SK-N-SH treated with all-trans-retinoic acid at 6 μM for 48 hours (cell line): ENCODE measurements around the gene CDH4.

Experiments
- ATAC-seq: fragments of 200-7000 bp; cut with Tn5 transposase; 3 replicates; pipeline ENCODE4 v1.9.1; 2020; ENCODE audit warnings: mild to moderate bottlenecking, moderate library complexity
- ARNTL ChIP-seq: fragments of 450-650 bp; formaldehyde crosslinking; IDR thresholded peaks from 2 replicates; pipeline ENCODE4 v1.5.0; 2020; ENCODE audit warnings: low read depth, mild to moderate bottlenecking, moderate library complexity, borderline replicate concordance
- BACH2 ChIP-seq: fragments of 250-450 bp; sonication (Bioruptor Pico); IDR thresholded peaks from 2 replicates; pipeline ENCODE4 v1.9.0; 2021; ENCODE audit warnings: mild to moderate bottlenecking, borderline replicate concordance
- CREB5 ChIP-seq: fragments of 250-450 bp; sonication (Bioruptor Pico); IDR thresholded peaks from 2 replicates; pipeline ENCODE4 v1.5.1; 2020; ENCODE audit warnings: low read depth, mild to moderate bottlenecking, moderate library complexity
- CSDC2 ChIP-seq: fragments of 250-450 bp; sonication (Bioruptor Pico); IDR thresholded peaks from 2 replicates; pipeline ENCODE4 v1.5.0; 2020; ENCODE audit warnings: mild to moderate bottlenecking, moderate library complexity
- CSRNP3 ChIP-seq: fragments of 250-450 bp; sonication (Bioruptor Pico); IDR thresholded peaks from 2 replicates; pipeline ENCODE4 v1.5.1; 2021; ENCODE audit warnings: mild to moderate bottlenecking, moderate library complexity
- ESRRG ChIP-seq: fragments of 250-450 bp; sonication (Bioruptor Pico); IDR thresholded peaks from 2 replicates; pipeline ENCODE4 v1.6.1; 2021; ENCODE audit warnings: mild to moderate bottlenecking
- GLIS3 ChIP-seq: fragments of 250-450 bp; sonication (Bioruptor Pico); IDR thresholded peaks from 2 replicates; pipeline ENCODE4 v1.5.0; 2020; ENCODE audit warnings: mild to moderate bottlenecking, moderate library complexity
- ISL1 ChIP-seq: fragments of 250-450 bp; sonication (Bioruptor Pico); IDR thresholded peaks from 2 replicates; pipeline ENCODE4 v2.1.2; 2022; ENCODE audit warnings: mild to moderate bottlenecking, moderate library complexity
- PATZ1 ChIP-seq: fragments of 250-450 bp; sonication (Bioruptor Pico); IDR thresholded peaks from 2 replicates; pipeline ENCODE4 v1.8.0; 2020; ENCODE audit warnings: mild to moderate bottlenecking, moderate library complexity, borderline replicate concordance
- POU6F1 ChIP-seq: fragments of 250-450 bp; sonication (Bioruptor Pico); IDR thresholded peaks from 2 replicates; pipeline ENCODE4 v1.8.0; 2021; ENCODE audit warnings: low read depth, mild to moderate bottlenecking, moderate library complexity, borderline replicate concordance
- PPARA ChIP-seq: fragments of 250-450 bp; sonication (Bioruptor Pico); IDR thresholded peaks from 2 replicates; pipeline ENCODE4 v1.5.0; 2020; ENCODE audit warnings: mild to moderate bottlenecking, borderline replicate concordance
- RARB ChIP-seq: fragments of 250-450 bp; sonication (Bioruptor Pico); IDR thresholded peaks from 2 replicates; pipeline ENCODE4 v1.8.0; 2021; ENCODE audit warnings: mild to moderate bottlenecking, moderate library complexity
- TOX ChIP-seq: fragments of 250-450 bp; sonication (Bioruptor Pico); IDR thresholded peaks from 2 replicates; pipeline ENCODE4 v1.8.0; 2021; ENCODE audit warnings: mild to moderate bottlenecking, moderate library complexity, borderline replicate concordance
- TSHZ2 ChIP-seq: fragments of 250-450 bp; sonication (Bioruptor Pico); IDR thresholded peaks from 2 replicates; pipeline ENCODE4 v1.5.0; 2020; ENCODE audit warnings: mild to moderate bottlenecking, moderate library complexity
- ZFP3 ChIP-seq: fragments of 250-450 bp; sonication (Bioruptor Pico); IDR thresholded peaks from 2 replicates; pipeline ENCODE4 v1.5.0; 2020; ENCODE audit warnings: mild to moderate bottlenecking, moderate library complexity
- ZFP30 ChIP-seq: fragments of 450-650 bp; formaldehyde crosslinking; IDR thresholded peaks from 2 replicates; pipeline ENCODE4 v1.5.0; 2022; ENCODE audit warnings: mild to moderate bottlenecking, moderate library complexity
- ZNF565 ChIP-seq: fragments of 450-650 bp; formaldehyde crosslinking; conservative IDR thresholded peaks from 2 replicates; pipeline ENCODE4 v1.5.0; 2020; ENCODE audit warnings: low read depth, mild to moderate bottlenecking, moderate library complexity
- ZNF70 ChIP-seq: fragments of 450-650 bp; formaldehyde crosslinking; IDR thresholded peaks from 2 replicates; pipeline ENCODE4 v1.5.0; 2020; ENCODE audit warnings: mild to moderate bottlenecking, moderate library complexity
- ZNF8 ChIP-seq: fragments of 450-650 bp; formaldehyde crosslinking; IDR thresholded peaks from 2 replicates; pipeline ENCODE4 v1.5.0; 2020; ENCODE audit warnings: mild to moderate bottlenecking, moderate library complexity

Gene CDH4

GRCh38 chr20:61373956-61374545, 122.0 kb downstream of the CDH4 start:
- ATAC-seq, result no peak
- TF ChIP-seq POU6F1 (no peak), ZFP3 (no peak), ZNF8 (no peak), CSRNP3 (CRISPR knock-in tag) (no peak), CSDC2 (no peak), CREB5 (CRISPR knock-in tag) (no peak)

- no peak for TF ChIP-seq ARNTL (CRISPR knock-in tag)
- no peak for TF ChIP-seq ZNF70 (CRISPR knock-in tag)
- no peak for TF ChIP-seq GLIS3 (CRISPR knock-in tag)
- TF ChIP-seq BACH2, result no peak
- no peak for TF ChIP-seq RARB (CRISPR knock-in tag)
- no peak for TF ChIP-seq TOX (CRISPR knock-in tag)
- no peak for TF ChIP-seq PPARA (CRISPR knock-in tag)
- TF ChIP-seq PATZ1 (CRISPR knock-in tag), result no peak
- TF ChIP-seq ZFP30 (CRISPR knock-in tag), result no peak
- no peak for TF ChIP-seq CSDC2
- no peak for TF ChIP-seq ZNF565 (CRISPR knock-in tag)
- TF ChIP-seq ZNF8, result no peak
- no peak for TF ChIP-seq ESRRG (CRISPR knock-in tag)
- TF ChIP-seq CSRNP3 (CRISPR knock-in tag), result no peak
- ATAC-seq, result no peak
These were observed 124.6 kb downstream of the CDH4 start for GRCh38 chr20:61376541-61377240.

- ATAC-seq, result no peak
- TF ChIP-seq ISL1 (no peak), GLIS3 (CRISPR knock-in tag) (no peak), ZFP30 (CRISPR knock-in tag) (no peak), ZNF70 (CRISPR knock-in tag) (no peak), BACH2 (no peak), TSHZ2 (CRISPR knock-in tag) (no peak), PATZ1 (CRISPR knock-in tag) (no peak), POU6F1 (no peak), ZNF8 (no peak), RARB (CRISPR knock-in tag) (no peak), CREB5 (CRISPR knock-in tag) (no peak)
These were observed 126.8 kb downstream of the CDH4 start for GRCh38 chr20:61378694-61379355.
